IPS-15b (cell line): ENCODE measurements around the gene TBPL1.

Experiments used
- H3K27me3 ChIP-seq: one replicate; pipeline ENCODE4 v1.6.1; 2013; ENCODE audit warnings: low read length; ENCODE audit not compliant: control insufficient read depth, insufficient read depth
- H3K36me3 ChIP-seq: one replicate; pipeline ENCODE4 v1.6.1; 2013; ENCODE audit warnings: low read length; ENCODE audit not compliant: control insufficient read depth, insufficient read depth
- H3K4me1 ChIP-seq: one replicate; pipeline ENCODE4 v1.6.1; 2013; ENCODE audit warnings: mild to moderate bottlenecking, low read length; ENCODE audit not compliant: control insufficient read depth, insufficient read depth
- H3K4me3 ChIP-seq: one replicate; pipeline ENCODE4 v1.5.1; 2013; ENCODE audit warnings: low read depth, low read length
- H3K9ac ChIP-seq: one replicate; pipeline ENCODE4 v1.6.1; 2013; ENCODE audit warnings: low read depth, mild to moderate bottlenecking, low read length
- H3K9me3 ChIP-seq: one replicate; pipeline ENCODE4 v1.6.1; 2013; ENCODE audit warnings: mild to moderate bottlenecking, low read length; ENCODE audit not compliant: control insufficient read depth, insufficient read depth

TBPL1 gene

GRCh38 chr6:134002821-134003220, 49.8 kb downstream of the TBPL1 start:
- H3K4me1 ChIP-seq = no peaks in the 10 kb centered on the region
- H3K27me3 ChIP-seq = no peaks in the 10 kb centered on the region
- no peak overlapping the region for H3K4me3 ChIP-seq
- no peaks in the 10 kb centered on the region for H3K36me3 ChIP-seq
- no peak overlapping the region for H3K9ac ChIP-seq
- no peaks in the 10 kb centered on the region for H3K9me3 ChIP-seq

GRCh38 chr6:134003542-134003951, 50.5 kb downstream of the TBPL1 start:
- no peaks in the 10 kb centered on the region for H3K9me3 ChIP-seq
- H3K4me1 ChIP-seq = no peaks in the 10 kb centered on the region
- H3K9ac ChIP-seq = no peak overlapping the region
- H3K36me3 ChIP-seq = no peaks in the 10 kb centered on the region
- H3K27me3 ChIP-seq = no peaks in the 10 kb centered on the region
- H3K4me3 ChIP-seq = no peak overlapping the region

GRCh38 chr6:134004714-134005113, 51.7 kb downstream of the TBPL1 start:
- H3K9me3 ChIP-seq = no peaks in the 10 kb centered on the region
- no peaks in the 10 kb centered on the region for H3K4me1 ChIP-seq
- no peak overlapping the region for H3K9ac ChIP-seq
- H3K36me3 ChIP-seq = no peaks in the 10 kb centered on the region
- no peak overlapping the region for H3K4me3 ChIP-seq
- no peaks in the 10 kb centered on the region for H3K27me3 ChIP-seq

- H3K36me3 ChIP-seq = no peaks in the 10 kb centered on the region
- H3K27me3 ChIP-seq = no peaks in the 10 kb centered on the region
- H3K9me3 ChIP-seq = no peaks in the 10 kb centered on the region
- no peak overlapping the region for H3K4me3 ChIP-seq
- no peaks in the 10 kb centered on the region for H3K4me1 ChIP-seq
- no peak overlapping the region for H3K9ac ChIP-seq
Observed at GRCh38 chr6:134005800-134006199, 52.8 kb downstream of the TBPL1 start.

- no peak overlapping the region for H3K4me3 ChIP-seq
- no peaks in the 10 kb centered on the region for H3K36me3 ChIP-seq
- H3K4me1 ChIP-seq = no peaks in the 10 kb centered on the region
- H3K27me3 ChIP-seq = no peaks in the 10 kb centered on the region
- no peaks in the 10 kb centered on the region for H3K9me3 ChIP-seq
- no peak overlapping the region for H3K9ac ChIP-seq
Observed at GRCh38 chr6:134007077-134007476, 54.1 kb downstream of the TBPL1 start.

GRCh38 chr6:134009876-134010275, 56.9 kb downstream of the TBPL1 start:
- Histone ChIP-seq H3K27me3 (no peaks in the 10 kb centered on the region), H3K36me3 (no peaks in the 10 kb centered on the region), H3K9ac (no peak overlapping the region), H3K4me3 (no peak overlapping the region), H3K4me1 (no peaks in the 10 kb centered on the region), H3K9me3 (no peaks in the 10 kb centered on the region)

- H3K9me3 ChIP-seq = no peaks in the 10 kb centered on the region
- H3K4me3 ChIP-seq = no peak overlapping the region
- H3K9ac ChIP-seq = no peak overlapping the region
- H3K36me3 ChIP-seq = no peaks in the 10 kb centered on the region
- peaks cover under 1% of the 10 kb centered on the region for H3K4me1 ChIP-seq
- no peaks in the 10 kb centered on the region for H3K27me3 ChIP-seq
Observed at GRCh38 chr6:134010400-134010799, 57.4 kb downstream of the TBPL1 start.

- H3K9me3 ChIP-seq = no peaks in the 10 kb centered on the region
- H3K36me3 ChIP-seq = no peaks in the 10 kb centered on the region
- H3K4me1 ChIP-seq = peaks cover 4% of the 10 kb centered on the region
- no peaks in the 10 kb centered on the region for H3K27me3 ChIP-seq
- no peak overlapping the region for H3K4me3 ChIP-seq
- H3K9ac ChIP-seq = no peak overlapping the region
Observed at GRCh38 chr6:134010974-134011373, 58.0 kb downstream of the TBPL1 start.

GRCh38 chr6:134014588-134015137, 61.6 kb downstream of the TBPL1 start:
- H3K9me3 ChIP-seq = no peaks in the 10 kb centered on the region
- no peaks in the 10 kb centered on the region for H3K36me3 ChIP-seq
- no peak overlapping the region for H3K4me3 ChIP-seq
- H3K27me3 ChIP-seq = no peaks in the 10 kb centered on the region
- H3K9ac ChIP-seq = no peak overlapping the region
- peaks cover 4% of the 10 kb centered on the region for H3K4me1 ChIP-seq

GRCh38 chr6:134015719-134016557, 62.9 kb downstream of the TBPL1 start:
- no peak overlapping the region for H3K4me3 ChIP-seq
- H3K36me3 ChIP-seq = no peaks in the 10 kb centered on the region
- H3K4me1 ChIP-seq = peaks cover 4% of the 10 kb centered on the region
- no peaks in the 10 kb centered on the region for H3K9me3 ChIP-seq
- no peak overlapping the region for H3K9ac ChIP-seq
- H3K27me3 ChIP-seq = no peaks in the 10 kb centered on the region

- peaks cover 4% of the 10 kb centered on the region for H3K4me1 ChIP-seq
- no peaks in the 10 kb centered on the region for H3K27me3 ChIP-seq
- H3K9ac ChIP-seq = no peak overlapping the region
- no peaks in the 10 kb centered on the region for H3K9me3 ChIP-seq
- no peaks in the 10 kb centered on the region for H3K36me3 ChIP-seq
- H3K4me3 ChIP-seq = no peak overlapping the region
Observed at GRCh38 chr6:134016558-134016814, 63.5 kb downstream of the TBPL1 start.

GRCh38 chr6:134020071-134020470, 67.0 kb downstream of the TBPL1 start:
- H3K4me3 ChIP-seq = no peak overlapping the region
- no peak overlapping the region for H3K9ac ChIP-seq
- H3K27me3 ChIP-seq = no peaks in the 10 kb centered on the region
- H3K9me3 ChIP-seq = no peaks in the 10 kb centered on the region
- no peaks in the 10 kb centered on the region for H3K36me3 ChIP-seq
- H3K4me1 ChIP-seq = peaks cover 4% of the 10 kb centered on the region
